T-helper 2 cell treated with Interferon-gamma antibody and Interleukin-4, amounts not matched to agents 100 ng/mL and 5 ng/mL, for 36 hours (primary cell): ENCODE measurements around the gene PTCH1. TPM values are rescaled to one million over a fixed set of nuclear protein-coding genes. Genes with fewer than 3 reads are reported as not detected.

Source experiments
- intact Hi-C: fragments of 100-400 bp; cut with micrococcal nuclease; formaldehyde crosslinking; loops from one replicate; pipeline ENCODE4 v1.15.1; 2023
- total RNA-seq: library from RNA; stranded (reverse); gene quantifications from 2 replicates; pipeline ENCODE4 v1.2.3, GENCODE V29; 2022

PTCH1 gene
- total RNA-seq = 5.0 and 5.4 TPM in 2 replicates

DNA sequence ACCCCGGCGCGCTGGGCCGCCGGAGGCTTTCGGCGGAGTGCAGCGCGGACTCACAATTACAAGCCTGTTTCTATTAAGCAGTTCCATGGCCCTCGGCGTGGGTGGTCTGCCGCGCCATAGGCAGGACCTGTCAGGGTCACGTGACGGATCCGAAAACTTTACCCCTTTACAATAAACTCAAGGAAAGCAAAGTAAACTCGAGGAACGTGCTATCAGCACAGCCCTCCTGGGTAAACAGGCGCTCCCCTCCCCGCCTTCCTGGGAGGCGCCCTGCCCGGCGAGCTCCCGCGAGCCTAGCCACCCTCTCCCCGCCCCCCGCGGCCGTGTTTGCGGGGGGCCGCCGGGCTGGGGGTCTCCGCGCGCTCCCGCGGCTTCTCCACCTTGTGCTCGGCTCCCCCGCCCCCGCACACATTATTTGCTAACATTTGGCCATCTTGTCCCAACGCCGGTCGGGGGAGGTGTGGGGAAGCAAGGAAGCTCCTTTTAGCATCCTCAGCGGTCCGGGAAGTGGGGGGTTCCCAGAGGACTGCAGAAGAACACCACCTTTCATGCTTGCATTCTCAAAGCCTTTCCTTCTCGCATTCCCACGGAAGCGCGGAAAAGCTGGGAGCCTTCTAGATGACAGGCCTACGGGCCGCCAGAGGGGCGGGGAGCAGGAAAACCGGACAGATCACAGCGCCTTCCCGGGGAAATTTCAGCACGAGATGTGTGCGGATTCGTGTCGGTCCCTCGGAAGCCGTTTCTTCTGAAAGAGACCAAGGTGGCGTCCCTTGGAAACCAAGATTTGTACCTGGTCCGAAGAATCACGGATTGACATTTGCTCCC, at the start of gene PTCH1:
TSS of gene PTCH1 (minus strand) at position 238 of the 825 bp plus-strand sequence.
- intact Hi-C loops = no loop called here

DNA sequence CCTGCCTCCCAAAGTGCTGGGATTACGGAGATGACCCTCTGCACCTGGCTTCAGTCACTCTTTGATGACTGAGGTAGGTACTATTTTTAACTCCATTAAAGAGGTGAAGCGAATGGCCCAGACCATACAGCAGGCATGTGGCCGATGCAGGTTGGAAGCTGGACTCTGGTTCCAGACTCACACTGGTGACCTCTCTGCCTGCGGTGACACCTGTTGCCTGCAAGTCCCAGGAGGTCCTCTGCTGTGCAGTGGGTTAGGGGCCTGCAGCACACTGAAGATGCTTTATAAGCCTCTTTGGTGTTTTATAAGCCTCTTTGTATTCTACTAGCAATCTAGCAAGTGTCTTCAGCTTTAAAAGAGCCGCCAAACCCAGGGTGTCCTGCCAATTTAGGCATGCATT, 49.2 kb upstream of the PTCH1 start:
- intact Hi-C loops = no loop called here

DNA sequence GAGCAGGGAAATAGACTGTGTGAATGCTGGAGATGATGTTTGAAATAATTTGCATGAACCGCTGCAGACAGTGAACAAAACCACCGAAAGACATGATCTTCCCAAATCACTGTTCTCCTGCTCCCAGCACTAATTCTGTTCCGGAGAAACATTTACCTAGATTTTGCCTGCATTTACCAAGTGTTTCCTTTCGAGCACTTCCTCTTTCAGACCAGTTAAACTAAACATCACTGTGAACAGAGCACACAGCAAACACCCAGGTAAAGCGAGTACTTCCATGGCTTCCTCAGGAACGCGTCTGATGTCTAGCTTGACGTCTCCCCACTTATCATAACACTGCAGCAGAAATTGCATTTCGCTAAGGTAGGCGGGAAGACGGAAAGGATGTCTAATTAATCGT, 45.1 kb upstream of the PTCH1 start:
- intact Hi-C loops = no loop called here

DNA sequence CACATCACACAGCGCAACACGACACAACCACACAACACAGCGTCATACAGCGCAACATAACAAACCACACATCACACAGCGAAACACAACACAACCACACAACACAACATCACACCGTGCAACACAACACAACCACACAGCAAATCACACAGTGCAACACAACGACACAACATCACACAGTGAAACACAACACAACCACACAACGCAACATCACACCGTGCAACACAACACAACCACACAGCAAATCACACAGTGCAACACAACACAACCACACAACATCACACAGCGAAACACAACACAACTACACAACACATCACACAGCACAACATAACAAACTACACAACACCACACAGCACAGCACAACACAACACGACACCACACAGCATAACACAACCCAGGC, 40.4 kb upstream of the PTCH1 start:
- intact Hi-C loops = no loop called here

DNA sequence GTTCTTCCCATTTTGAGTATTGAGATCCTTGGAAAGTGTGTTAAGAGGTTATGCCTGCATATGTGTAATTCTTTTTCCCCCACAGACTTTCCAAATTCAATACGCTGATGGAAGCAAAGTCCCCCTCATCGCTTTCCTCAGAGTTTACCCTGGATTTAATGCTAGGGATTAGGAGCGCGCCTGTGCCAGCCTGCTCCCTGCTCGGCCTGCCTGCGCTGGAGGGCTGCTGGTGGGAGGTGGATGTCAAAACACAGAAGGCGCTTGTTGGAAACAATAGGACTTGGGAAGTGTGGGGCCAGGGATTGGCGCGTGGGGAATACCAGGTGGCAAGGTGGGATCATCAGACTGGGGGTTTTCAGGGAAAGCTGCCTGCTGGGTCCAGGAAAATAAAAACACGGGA, 39.8 kb upstream of the PTCH1 start:
- intact Hi-C loops = no loop called here

DNA sequence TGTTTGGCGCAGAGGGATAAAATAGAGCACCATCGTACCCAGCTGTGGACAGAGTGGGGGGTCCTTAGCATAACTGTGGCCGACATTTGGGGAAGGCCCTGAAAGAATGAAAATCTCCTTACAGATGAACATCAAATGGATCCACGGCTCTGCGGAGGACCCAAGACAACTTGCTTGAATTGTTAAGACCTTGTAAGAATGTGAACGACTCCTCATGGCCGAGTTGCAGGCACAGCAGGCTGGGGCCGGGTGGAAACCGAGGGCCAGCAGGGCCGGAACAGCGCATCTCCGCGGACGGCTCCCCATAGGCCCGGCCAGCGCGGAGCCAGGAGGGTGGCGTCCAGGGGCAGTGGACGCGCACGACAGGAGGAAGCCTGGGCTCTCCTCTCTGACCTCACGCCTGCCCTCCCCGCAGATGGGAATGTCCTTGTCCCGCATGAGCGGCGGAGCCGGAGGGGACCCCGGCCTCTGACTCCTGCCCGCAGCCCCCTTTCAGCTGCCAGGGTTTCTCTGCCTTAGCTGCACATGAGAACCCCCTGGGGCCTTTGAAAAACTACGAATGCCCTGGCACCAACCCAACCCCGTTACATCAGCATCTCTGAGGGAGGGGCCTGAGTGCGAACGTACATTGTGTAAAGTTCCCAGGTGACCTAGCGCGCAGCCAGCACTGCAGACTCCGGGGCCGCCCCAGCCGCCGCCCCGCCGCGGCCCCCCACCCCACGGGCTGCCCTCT, 36.2 kb upstream of the PTCH1 start:
- intact Hi-C loops = no loop called here

DNA sequence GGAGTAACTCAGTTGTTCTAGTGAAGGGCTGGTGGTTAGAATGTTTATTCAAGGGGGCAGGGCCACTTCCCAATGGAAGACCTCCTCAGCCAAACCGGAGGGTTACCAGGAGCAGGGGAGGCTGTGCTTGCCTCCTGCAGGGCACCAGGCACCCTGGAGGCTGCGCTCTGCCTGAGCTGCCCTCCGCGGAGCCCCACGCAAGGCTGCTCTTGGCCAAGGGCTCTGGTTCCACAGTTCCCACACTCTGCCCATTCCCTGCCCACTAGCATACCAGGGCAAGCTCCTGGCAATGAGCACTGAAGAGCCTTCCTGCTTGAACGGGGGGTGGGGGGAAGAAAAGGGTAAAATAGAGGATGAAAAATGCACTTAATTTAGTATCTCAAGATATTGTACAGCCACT, 35.5 kb upstream of the PTCH1 start:
- intact Hi-C loops = no loop called here

DNA sequence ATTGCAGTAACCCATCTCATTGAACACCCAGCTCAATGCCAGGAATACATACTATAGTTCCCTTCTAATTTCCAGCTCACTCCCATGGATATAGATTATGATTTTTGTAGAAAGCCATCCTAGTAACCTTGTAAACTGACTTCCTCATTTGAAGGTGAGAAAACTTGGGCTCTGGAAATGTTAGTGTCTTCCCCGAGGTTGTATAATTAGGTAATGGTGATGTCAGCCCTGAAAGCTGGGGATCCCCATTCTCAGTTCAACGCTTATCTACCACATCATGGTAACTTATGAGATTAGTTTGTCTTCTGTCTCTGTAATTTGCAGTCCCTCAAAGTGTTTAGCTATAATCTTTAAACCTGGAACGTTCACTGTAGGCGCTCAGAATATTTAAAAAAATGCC, 34.6 kb upstream of the PTCH1 start:
- intact Hi-C loops = no loop called here

DNA sequence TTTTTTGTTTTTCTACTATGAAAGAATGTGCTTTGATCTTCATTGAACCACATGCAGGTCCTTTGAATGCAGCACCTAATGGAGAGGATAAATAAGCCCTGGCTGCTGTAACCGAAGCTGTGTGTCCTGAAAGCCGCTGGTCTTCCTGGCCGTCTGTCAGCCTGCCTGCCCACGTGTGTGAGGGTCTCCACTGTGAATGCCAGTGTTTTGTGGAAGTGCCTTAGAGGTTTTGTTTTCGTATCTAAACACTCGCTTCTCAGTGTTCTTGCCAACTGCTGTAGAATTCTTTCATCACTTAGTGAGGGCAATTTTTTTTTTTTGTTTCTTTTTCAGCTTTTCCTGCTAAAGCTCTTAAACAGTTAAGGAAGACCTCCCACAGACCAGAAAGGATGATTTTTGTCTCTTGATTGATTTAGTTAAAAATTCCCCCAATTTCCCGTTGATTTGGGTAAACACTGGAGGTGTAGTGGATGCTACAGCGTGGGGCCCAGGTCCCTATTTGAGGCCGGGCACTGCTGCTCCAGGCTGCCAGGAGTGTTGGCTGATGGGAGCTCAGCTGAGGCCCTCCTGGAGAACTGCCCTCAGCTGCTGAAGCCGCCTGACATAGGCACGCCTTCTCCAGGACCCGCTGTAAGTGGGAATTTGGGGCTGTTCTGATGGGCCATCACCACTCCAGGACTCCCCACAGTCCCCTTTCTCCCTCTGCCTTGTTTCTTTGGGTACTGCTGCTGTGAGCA, 29.2 kb upstream of the PTCH1 start:
- intact Hi-C loops = no loop called here

DNA sequence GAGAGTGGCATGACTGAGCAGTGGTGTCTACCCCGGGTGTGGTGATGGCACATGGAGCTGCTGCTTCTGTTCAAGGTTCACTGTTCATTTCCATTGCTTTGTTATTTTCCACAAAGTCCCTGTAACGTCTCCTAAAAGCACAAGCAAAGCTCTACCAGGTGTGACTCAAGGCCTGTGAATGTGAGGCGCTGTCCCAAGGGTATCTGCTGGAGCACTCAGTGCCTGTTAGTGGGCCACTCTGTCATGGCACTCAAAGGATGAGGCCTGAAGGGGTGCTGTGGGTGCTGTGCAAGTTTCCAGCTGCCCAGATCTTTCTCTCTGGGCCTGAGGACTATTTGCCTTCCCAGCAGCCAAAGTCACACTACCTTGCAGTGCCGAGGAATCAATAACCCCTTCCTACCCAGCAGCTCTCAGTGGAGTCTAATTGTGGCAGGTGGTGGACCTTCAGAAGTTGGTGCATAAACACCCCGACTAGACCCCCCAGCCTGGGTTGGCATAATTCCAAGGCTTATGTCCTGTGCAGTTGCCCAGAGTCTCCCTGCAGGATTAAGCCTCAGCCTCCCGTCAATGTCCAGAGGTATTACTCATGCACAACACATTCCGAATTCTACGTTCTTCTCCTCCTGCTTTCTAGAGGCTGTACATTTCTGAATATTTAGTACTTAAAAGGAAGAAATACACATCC, 17.4 kb upstream of the PTCH1 start:
- intact Hi-C loops = no loop called here

DNA sequence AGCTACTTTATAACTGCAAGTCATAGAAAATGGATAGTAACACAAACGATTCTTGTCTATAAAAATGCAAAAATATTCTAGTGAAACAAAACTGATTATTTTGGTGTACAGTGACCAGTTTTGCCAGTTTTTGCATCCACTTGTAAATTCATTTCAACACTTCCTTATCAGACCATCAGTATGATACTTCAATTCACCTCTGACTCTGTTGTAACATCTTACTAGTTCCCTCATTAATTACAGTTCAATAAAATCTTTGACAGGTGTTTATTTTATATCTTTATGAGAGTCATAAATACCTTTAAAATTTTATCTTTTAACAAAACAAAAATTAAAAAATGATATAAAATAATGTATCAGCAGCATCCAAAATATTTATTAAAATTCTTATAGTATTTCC, 13.1 kb upstream of the PTCH1 start:
- intact Hi-C loops = no loop called here

DNA sequence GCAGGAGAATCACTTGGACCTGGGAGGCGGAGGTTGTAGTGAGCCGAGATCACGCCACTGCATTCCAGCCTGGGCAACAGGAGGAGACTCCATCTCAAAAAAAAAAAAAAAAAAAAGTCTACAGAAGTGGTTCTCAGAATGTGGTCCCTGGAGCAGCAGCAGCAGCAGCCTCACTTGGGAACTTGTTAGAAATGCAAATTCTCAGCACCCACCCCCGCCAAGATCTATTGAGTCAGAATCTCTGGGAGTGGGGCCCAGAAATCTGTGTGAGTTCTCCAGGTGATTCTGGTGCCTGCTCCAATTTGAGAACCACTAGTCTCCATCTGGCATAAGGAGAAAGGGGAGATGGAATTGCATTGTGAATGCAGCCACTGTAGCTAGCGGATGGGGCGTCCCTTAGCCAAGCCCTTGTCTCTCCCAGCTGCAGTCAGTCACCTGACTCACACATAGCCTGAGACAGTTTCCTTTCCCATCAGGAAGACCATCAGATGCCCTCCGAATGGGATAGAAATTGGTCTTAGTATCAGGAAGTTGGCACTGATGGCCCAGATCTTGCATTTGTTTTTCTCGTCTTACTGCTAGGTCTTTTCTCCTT, 12.2 kb upstream of the PTCH1 start:
- intact Hi-C loops = no loop called here

DNA sequence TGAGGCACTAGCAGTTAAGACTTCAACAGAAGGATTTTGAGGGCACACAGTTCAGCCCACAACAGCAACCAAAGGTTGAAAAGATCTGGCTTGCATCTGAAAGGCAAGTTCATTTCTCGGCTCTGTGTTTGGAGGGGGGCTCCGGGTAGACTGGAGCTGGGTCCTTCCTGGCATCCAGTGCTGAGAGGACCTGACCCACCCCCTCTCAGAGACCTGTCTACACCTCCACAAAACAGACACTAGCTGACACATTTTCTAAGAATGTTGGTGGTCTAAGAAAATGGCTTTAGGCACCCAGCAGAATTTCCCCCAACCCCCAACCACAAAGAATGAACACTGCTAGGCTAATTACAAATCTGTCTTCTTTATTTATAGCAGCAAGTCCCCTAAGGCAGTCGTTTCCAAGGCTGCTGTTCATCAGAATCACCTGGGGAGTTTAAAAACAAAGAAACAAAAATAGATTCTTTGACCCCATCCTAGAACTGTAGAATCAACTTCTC, 6.2 kb upstream of the PTCH1 start:
- intact Hi-C loops = no loop called here

DNA sequence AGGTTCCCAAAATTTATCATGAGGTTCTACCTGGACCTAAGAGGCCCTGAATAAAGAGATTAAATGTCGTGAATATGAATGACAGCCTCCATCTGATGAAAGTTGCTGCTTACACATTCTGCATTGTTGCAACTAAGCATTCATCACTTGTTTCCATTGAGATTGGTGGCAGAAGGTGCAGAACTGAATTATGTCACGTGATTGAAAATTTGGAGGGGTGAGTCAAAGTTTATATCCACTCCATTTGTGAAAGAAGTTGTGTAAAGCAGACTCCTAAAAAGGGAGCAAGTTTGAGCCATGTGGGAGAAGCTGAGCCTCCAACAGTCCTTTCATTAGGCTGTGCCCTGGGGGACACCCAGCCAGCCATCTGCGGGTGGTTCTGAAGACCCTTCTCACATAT, 4.9 kb upstream of the PTCH1 start:
- intact Hi-C loops = no loop called here

DNA sequence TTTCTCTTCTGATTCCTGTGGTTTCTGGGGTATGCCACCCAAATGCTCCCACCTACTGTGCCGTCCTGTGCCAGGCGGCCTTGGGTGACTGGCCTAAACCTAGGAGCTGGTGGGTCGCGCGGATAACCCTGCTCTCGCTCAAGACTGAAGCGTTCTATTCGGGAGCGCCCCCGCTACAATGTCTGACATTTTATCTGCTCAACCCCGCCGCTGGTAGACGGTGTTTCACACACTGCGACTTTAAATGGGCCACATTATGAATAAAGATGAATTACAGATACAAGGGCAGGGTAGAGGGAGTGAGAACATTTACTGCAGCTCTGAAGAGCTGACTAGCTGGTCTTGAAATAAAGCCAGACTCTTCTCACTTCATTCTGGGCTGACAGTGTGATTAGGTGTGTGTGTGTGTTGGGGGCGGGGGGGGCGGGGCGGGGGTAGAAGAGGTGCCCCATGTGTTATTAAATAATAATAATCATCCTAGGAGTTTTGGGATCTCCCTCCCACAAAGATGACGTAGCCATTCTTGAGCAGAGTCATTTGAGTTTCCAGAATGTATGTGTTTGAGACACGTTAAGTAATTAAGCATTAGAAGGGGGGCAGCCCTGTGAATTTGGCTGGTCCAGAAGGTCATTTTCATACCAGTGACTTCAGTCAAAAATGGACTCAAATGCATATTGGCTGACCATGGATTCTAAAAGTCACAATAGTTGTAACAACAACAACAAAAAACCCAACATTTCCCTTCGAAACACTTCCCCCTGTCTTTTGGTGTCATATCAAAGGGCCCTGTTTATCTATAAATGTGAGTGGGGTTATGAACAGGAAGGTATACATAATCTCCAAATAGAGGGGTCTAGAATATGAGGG, 1.0 kb upstream of the PTCH1 start:
- intact Hi-C loops = no loop called here

DNA sequence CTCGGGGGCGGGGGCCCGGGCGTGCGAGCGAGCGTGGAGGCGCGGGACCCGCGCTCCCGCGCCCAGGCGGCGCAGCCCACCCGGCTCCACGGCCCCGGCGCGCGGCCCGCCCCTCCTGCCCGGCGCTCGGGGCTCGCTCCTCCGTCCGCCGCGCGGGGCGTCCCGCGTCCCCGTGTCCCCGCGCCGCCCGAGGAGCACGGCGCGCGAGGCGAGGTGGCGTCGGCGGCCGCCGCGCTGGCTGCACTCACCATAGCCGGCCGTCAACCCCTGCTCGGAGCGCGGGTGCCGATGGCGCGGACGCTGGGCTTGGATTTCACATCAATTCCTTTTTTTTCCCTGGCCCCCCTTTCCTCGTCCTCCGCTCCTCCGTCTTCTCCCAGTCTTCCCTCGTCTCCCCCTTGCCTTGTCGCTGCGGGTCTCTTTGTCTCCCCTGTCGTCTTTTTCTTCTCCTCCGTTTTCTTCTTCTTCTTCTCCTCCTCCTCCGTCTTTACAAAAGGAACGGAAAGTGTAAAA, 494 bp downstream of the PTCH1 start:
- intact Hi-C loops = no loop called here

DNA sequence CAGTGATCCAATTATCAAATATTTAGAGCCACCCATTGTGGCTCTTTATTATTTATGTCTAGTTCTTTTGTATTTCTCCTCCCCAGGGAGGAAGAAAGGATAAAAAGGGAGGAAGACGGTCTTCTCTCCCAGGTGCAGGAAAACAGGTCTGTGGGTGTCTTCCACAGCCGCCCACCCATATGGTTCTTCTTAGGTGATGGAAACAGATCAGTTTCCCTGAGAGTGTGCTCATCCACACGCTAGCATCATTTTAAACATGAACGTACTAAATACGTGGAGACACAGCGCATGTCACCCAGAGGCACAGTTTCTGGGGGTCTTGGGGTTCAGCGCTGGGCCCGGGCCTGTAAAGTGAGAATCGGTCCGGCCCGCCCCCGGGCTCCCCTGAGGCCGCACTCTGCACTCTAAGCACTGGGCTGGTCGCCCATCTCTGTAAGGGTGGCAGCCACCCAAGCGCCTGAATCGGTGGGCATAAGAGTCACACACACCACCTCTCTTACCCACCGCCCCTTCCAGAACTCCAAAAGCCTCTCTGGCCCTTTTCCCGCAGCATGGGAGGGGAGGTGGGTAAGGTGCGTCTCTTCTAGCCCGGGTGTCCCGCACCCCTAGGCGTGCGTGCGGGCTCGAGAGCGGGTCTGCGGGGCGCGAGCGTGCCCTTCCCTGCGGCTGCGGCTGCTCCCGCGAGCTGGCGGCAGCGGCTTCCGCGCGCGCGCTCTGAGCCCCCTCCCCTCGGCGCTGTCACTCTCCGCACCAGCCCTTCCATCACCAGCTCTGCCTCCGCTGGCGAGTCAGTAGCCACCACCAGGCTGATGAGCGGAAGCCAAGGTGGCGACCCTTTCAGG, 1.3 kb downstream of the PTCH1 start:
- intact Hi-C loops = no loop called here

DNA sequence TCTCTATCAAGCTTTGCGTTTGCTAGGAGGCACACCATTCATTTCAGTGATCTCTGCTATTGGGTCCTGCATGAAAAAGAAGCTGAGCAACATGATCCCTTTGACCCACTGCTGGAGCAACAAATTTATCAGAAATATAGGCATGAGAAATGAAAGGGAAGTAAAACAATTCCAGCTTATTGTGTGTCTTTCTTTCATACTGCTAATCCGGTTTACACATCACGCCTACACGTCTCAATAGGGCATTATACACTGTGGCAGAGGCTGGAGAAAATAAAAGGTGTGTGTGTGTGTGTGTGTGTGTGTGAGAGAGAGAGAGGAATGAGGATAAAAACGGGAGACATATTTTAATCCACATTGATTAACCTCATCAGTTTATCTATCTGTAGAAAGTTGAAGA, 2.4 kb downstream of the PTCH1 start:
- intact Hi-C loops = loop anchor here (5.0 kb wide), 2 partner anchors 503 to 638 kb away; no protein-coding TSS in a partner anchor

DNA sequence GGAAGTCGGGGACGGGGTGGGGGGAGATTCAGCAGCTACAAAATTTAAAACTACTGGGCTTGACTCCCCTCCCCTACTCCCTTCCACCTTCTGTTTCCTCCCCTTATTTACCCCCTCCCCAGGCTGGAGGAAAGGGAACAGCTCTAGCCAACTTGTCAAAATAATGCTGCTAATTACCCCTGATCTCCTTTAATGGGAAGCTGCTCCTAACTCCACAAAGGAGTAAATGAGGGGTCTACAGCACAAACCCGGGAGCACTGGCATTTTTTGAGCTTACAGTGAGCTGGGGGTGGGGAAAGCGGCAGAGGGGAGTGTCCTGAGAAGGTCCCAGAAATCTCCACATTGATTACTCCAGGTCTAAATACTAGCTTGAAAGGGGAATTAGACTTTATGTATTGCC, 3.1 kb downstream of the PTCH1 start:
- intact Hi-C loops = loop anchor here (5.0 kb wide), 2 partner anchors 504 to 639 kb away; no protein-coding TSS in a partner anchor
